Fibroblast of skin of left biceps (primary cell): ENCODE measurements around the gene STEAP1B.

ENCODE experiments used
- DNase-seq, 2 experiments: peaks; one replicate each; pipeline ENCODE4 v3.0.0-alpha.2; 2013; ENCODE audit warnings: low read depth in 2 of 2

The STEAP1B gene

GRCh38 chr7:22371878-22372277 is 128.1 kb downstream of the STEAP1B start:
- DNase-seq = no peak
